GM19468 (cell line): ENCODE measurements around the gene NDUFV1.
"Not testable (repeated sequence)": the region's sequence is repeated elsewhere in the genome, so short reads cannot be mapped to it uniquely, and the experiment has no call there.

ENCODE experiments used
- ATAC-seq: cut with Tn5 transposase; IDR thresholded peaks from one replicate; pipeline ENCODE4 v1.9.1; 2021; ENCODE audit warnings: mild to moderate bottlenecking, moderate library complexity, moderate number of reproducible peaks; ENCODE audit not compliant: unreplicated experiment; ENCODE audit errors: extremely low read depth

The NDUFV1 gene

GRCh38 chr11:67648796-67649613 lies 42.3 kb downstream of the NDUFV1 start:
- no peak for ATAC-seq

GRCh38 chr11:67649634-67650510 lies 43.1 kb downstream of the NDUFV1 start:
- no peak for ATAC-seq

- ATAC-seq, result no peak
These were observed 45.4 kb downstream of the NDUFV1 start for GRCh38 chr11:67651976-67652781.

- ATAC-seq, result no peak
These were observed 46.5 kb downstream of the NDUFV1 start for GRCh38 chr11:67652965-67653845.

- no peak for ATAC-seq
These were observed 47.5 kb downstream of the NDUFV1 start for GRCh38 chr11:67654225-67654624.

- ATAC-seq, result no peak
These were observed 49.7 kb downstream of the NDUFV1 start for GRCh38 chr11:67656278-67656922.

GRCh38 chr11:67657300-67657699 lies 50.6 kb downstream of the NDUFV1 start:
- no peak for ATAC-seq

- not testable (repeated sequence) for ATAC-seq
These were observed 53.0 kb downstream of the NDUFV1 start for GRCh38 chr11:67659651-67660165.

- ATAC-seq, result not testable (repeated sequence)
These were observed 54.0 kb downstream of the NDUFV1 start for GRCh38 chr11:67660752-67661151.
